HepG2 (cell line): ENCODE results near the gene LIMS2. TPM values are rescaled to one million over a fixed set of nuclear protein-coding genes. Genes with fewer than 3 reads are reported as not detected.

Source experiments
- ATAC-seq: fragments of 200-7000 bp; cut with Tn5 transposase; 3 replicates; pipeline ENCODE4 v1.9.1; 2020; ENCODE audit warnings: mild to moderate bottlenecking, moderate library complexity
- BruUV-seq: library from RNA; stranded (reverse); fragments of 400-500 nt; replicated peaks from 2 replicates; lab custom pipeline; 2021; lab: Mats Ljungman, UMichigan
- CTCF ChIA-PET: fragments of 300-600 bp; formaldehyde crosslinking; extraction: SDS; loops from one replicate; lab custom pipeline; 2021; ENCODE audit warnings: low total read pairs, inconsistent platforms, low intra/inter-chr PET ratio; lab: Yijun Ruan, JAX
- POLR2A ChIA-PET: fragments of 350-600 bp; sonication (Branson Sonifier 250); formaldehyde crosslinking; loops from one replicate; lab custom pipeline; 2020; ENCODE audit warnings: antibody characterized with exemption, inconsistent platforms; lab: Yijun Ruan, JAX
- DNase-seq: peaks from one replicate; pipeline ENCODE4 v3.0.0-alpha.2; 2015; ENCODE audit warnings: low spot score
- FAIRE-seq: peaks from 3 replicates; lab custom pipeline; 2011; peaks lifted over from hg19 to GRCh38; lab: Jason Lieb, UNC
- H2AFZ ChIP-seq: one replicate; pipeline ENCODE4 v1.6.1; 2011; ENCODE audit warnings: low read length, inconsistent platforms
- H3K27ac ChIP-seq: fragments of 300-600 bp; 3 replicates; pipeline ENCODE4 v1.8.0; 2011; ENCODE audit warnings: mixed run types, mild to moderate bottlenecking, mixed read lengths, low read length, inconsistent platforms; ENCODE audit not compliant: insufficient read depth; ENCODE audit errors: extremely low read length
- H3K27me3 ChIP-seq, 2 experiments: fragments of 200-600 bp in 1 of 2; 2 replicates in 1 of 2; 3 replicates in 1 of 2; pipeline versions ENCODE4 v1.6.0 to v1.8.0; 2011; ENCODE audit warnings: low read length in 2 of 2, mild to moderate bottlenecking in 2 of 2, moderate library complexity in 2 of 2, inconsistent platforms in 1 of 2; ENCODE audit not compliant: insufficient read depth in 2 of 2, control insufficient read depth in 1 of 2
- H3K36me3 ChIP-seq, 2 experiments: fragments of 200-600 bp in 1 of 2; replicated peaks in 1 of 2; 2 replicates in 1 of 2; 3 replicates in 1 of 2; pipeline versions ENCODE4 v1.5.1 to v1.8.0; 2011; ENCODE audit warnings: low read length in 2 of 2, inconsistent platforms in 1 of 2; ENCODE audit not compliant: insufficient read depth in 2 of 2, control insufficient read depth in 1 of 2
- H3K4me1 ChIP-seq: 2 replicates; pipeline ENCODE4 v1.5.1; 2012; ENCODE audit warnings: low read length, inconsistent platforms; ENCODE audit not compliant: insufficient read depth
- H3K4me2 ChIP-seq: 2 replicates; pipeline ENCODE4 v1.6.0; 2011; ENCODE audit warnings: low read depth, low read length, inconsistent platforms
- H3K4me3 ChIP-seq, 3 experiments: fragments of 200-600 bp in 1 of 3; sonication (generic), shearing (Covaris generic) in 1 of 3; replicated peaks in 1 of 3; 2 replicates each; pipeline ENCODE4 v1.5.1; 2011 to 2016; ENCODE audit warnings: low read length in 3 of 3, inconsistent platforms in 2 of 3, low read depth in 2 of 3, mild to moderate bottlenecking in 2 of 3, control low read depth in 1 of 3, mixed read lengths in 1 of 3; ENCODE audit not compliant: insufficient read depth in 1 of 3
- H3K79me2 ChIP-seq: one replicate; pipeline ENCODE4 v1.6.1; 2011; ENCODE audit warnings: low read length, inconsistent platforms; ENCODE audit not compliant: insufficient read depth
- H3K9ac ChIP-seq: 2 replicates; pipeline ENCODE4 v1.6.0; 2011; ENCODE audit warnings: mild to moderate bottlenecking, low read depth, low read length, inconsistent platforms; ENCODE audit not compliant: insufficient read depth
- H3K9me3 ChIP-seq: 2 replicates; pipeline ENCODE4 v1.5.1; 2012; ENCODE audit warnings: mild to moderate bottlenecking, low read length
- H4K20me1 ChIP-seq: 2 replicates; pipeline ENCODE4 v1.6.0; 2011; ENCODE audit warnings: inconsistent platforms, mild to moderate bottlenecking, low read length, moderate library complexity; ENCODE audit not compliant: insufficient read depth
- BCLAF1 ChIP-seq: fragments of 450-650 bp; IDR thresholded peaks from 2 replicates; pipeline ENCODE4 v1.6.1; 2017; ENCODE audit warnings: mild to moderate bottlenecking
- E2F5 ChIP-seq: sonication (generic); formaldehyde crosslinking; conservative IDR thresholded peaks from 2 replicates; pipeline ENCODE4 v1.4.0; 2020; ENCODE audit warnings: missing genetic modification reagents
- ELK4 ChIP-seq: sonication (generic); formaldehyde crosslinking; IDR thresholded peaks from 2 replicates; pipeline ENCODE4 v1.9.0; 2021; ENCODE audit warnings: missing genetic modification reagents, borderline replicate concordance
- KMT2B ChIP-seq: IDR thresholded peaks from 2 replicates; pipeline ENCODE4 v1.6.1; 2016; ENCODE audit warnings: missing genetic modification reagents, missing compliant biosample characterization
- MTERF4 ChIP-seq: sonication (generic); formaldehyde crosslinking; IDR thresholded peaks from 2 replicates; pipeline ENCODE4 v1.8.0; 2023; ENCODE audit warnings: mild to moderate bottlenecking, missing genetic modification reagents
- NFYC ChIP-seq: IDR thresholded peaks from 2 replicates; pipeline ENCODE4 v1.6.1; 2016; ENCODE audit warnings: missing genetic modification reagents, missing compliant biosample characterization
- RBM39 ChIP-seq: fragments of 200-400 bp; formaldehyde crosslinking; IDR thresholded peaks from one replicate; pipeline ENCODE4 v1.6.1; 2018; ENCODE audit warnings: antibody characterized with exemption, mild to moderate bottlenecking, low read depth, low read length; ENCODE audit not compliant: poor library complexity, severe bottlenecking
- TCF12 ChIP-seq, 2 experiments: fragments of 450-650 bp in 1 of 2; sonication (generic) in 1 of 2; formaldehyde crosslinking in 1 of 2; IDR thresholded peaks; 2 replicates each; pipeline versions ENCODE4 v1.6.1 to v1.8.0; 2017 to 2022; ENCODE audit warnings: antibody characterized with exemption in 1 of 2, mild to moderate bottlenecking in 1 of 2, missing genetic modification reagents in 1 of 2, moderate library complexity in 1 of 2
- XBP1 ChIP-seq: sonication (generic); formaldehyde crosslinking; IDR thresholded peaks from 2 replicates; pipeline ENCODE4 v1.5.0; 2020; ENCODE audit warnings: missing genetic modification reagents
- ZNF253 ChIP-seq: sonication (generic); formaldehyde crosslinking; IDR thresholded peaks from 2 replicates; pipeline ENCODE4 v1.8.0; 2022; ENCODE audit warnings: mild to moderate bottlenecking, missing genetic modification reagents, borderline replicate concordance
- ZNF747 ChIP-seq: sonication (generic); formaldehyde crosslinking; IDR thresholded peaks from 2 replicates; pipeline ENCODE4 v1.8.1; 2023; ENCODE audit warnings: missing genetic modification reagents, mild to moderate bottlenecking, borderline replicate concordance
- WGBS: methylation state at CpG from one replicate; pipeline ENCODE4 v1.1.6; 2017; ENCODE audit warnings: low lambda C conversion rate; 5-methylcytosine and 5-hydroxymethylcytosine counted together
- in situ Hi-C: cut with HindIII; loops from 2 replicates; pipeline ENCODE4 v1.10.0; 2017; ENCODE audit warnings: low pct_unique_long_range_greater_than_20kb; ENCODE audit not compliant: extremely low pct_ligation_motif_present
- intact Hi-C: fragments of 100-400 bp; cut with micrococcal nuclease; formaldehyde crosslinking; loops from one replicate; pipeline ENCODE4 v1.10.0; 2022; ENCODE audit not compliant: unreplicated experiment
- polyA plus RNA-seq, 8 experiments: library from polyadenylated mRNA; depleted of rRNA in 3 of 8; stranded (reverse) in 7 of 8; unstranded in 1 of 8; fragments of >200 nt; fragmentation: Illumina TruSeq in 4 of 8; extraction: Trizol in 4 of 8; gene quantifications; 2 replicates each; pipeline versions ENCODE4 v1.2.1 to v1.2.3, GENCODE V29; 2011 to 2016; ENCODE audit warnings: low read depth in 4 of 8, missing spikeins in 1 of 8, mixed read lengths in 1 of 8; ENCODE audit not compliant: insufficient read depth in 1 of 8
- total RNA-seq, 5 experiments: library from RNA; depleted of rRNA; stranded (reverse); fragments of >200 nt; fragmentation: Illumina TruSeq; extraction: Trizol; gene quantifications; 2 replicates each; pipeline ENCODE4 v1.2.3, GENCODE V29; 2016; ENCODE audit warnings: low read depth in 1 of 5

LIMS2 gene
- total and polyA plus RNA-seq, 2 of the 13 experiments (the other 11 are each of a cell fraction or from before 2014, with no cell fraction given): 1.0 to 1.9 TPM

GRCh38 chr2:127605691-127606263 is 69.6 kb downstream of the LIMS2 start:
- BruUV-seq: no TSS peak
- 20% methylated on average over 7 of the region's 7 CpGs for WGBS
- ATAC-seq: no peak

GRCh38 chr2:127604986-127605385 is 70.3 kb downstream of the LIMS2 start:
- CTCF ChIA-PET: no interaction called here
- TF ChIP-seq ZNF747 (CRISPR knock-in tag) (no peak), BCLAF1 (no peak), ELK4 (no peak), RBM39 (no peak), ZNF253 (CRISPR knock-in tag) (no peak), XBP1 (CRISPR knock-in tag) (no peak), NFYC (CRISPR knock-in tag) (no peak), TCF12 (IDR thresholded peaks at IDR 0.05) (no peak), TCF12 (CRISPR knock-in tag; IDR thresholded peaks at IDR 0.05) (no peak), E2F5 (no peak)

More at GRCh38 chr2:127605691-127606263, 69.6 kb downstream of the LIMS2 start:
- H3K4me3 ChIP-seq: no peak overlapping the region
- peaks cover 4 to 69% of the 10 kb centered on the region in 2 experiments; a peak in 4 of 5 replicates for H3K27me3 ChIP-seq
- DNase-seq: no peak
- in situ Hi-C loops (no loop called here), intact Hi-C loops (no loop called here)
- H3K79me2 ChIP-seq: no peaks in the 10 kb centered on the region
- ChIA-PET CTCF (no interaction called here), POLR2A (no interaction called here)
- no peaks in the 10 kb centered on the region for H3K36me3 ChIP-seq
- TF ChIP-seq KMT2B: no peak
- TF ChIP-seq MTERF4 (CRISPR knock-in tag): no peak
- H2AFZ ChIP-seq: no peak overlapping the region
- H3K4me2 ChIP-seq: no peak overlapping the region
- H3K9ac ChIP-seq: no peak overlapping the region
- H4K20me1 ChIP-seq: no peaks in the 10 kb centered on the region
- no peaks in the 10 kb centered on the region for H3K9me3 ChIP-seq
- no peak for FAIRE-seq
- no peaks in the 10 kb centered on the region for H3K4me1 ChIP-seq
- no peak overlapping the region for H3K27ac ChIP-seq

More at GRCh38 chr2:127604986-127605385, 70.3 kb downstream of the LIMS2 start:
- no peaks in the 10 kb centered on the region for H3K4me1 ChIP-seq
- no peak overlapping the region for H3K4me2 ChIP-seq
- BruUV-seq: no TSS peak
- in situ Hi-C loops: no loop called here
- no peak overlapping the region for H3K27ac ChIP-seq
- H3K9me3 ChIP-seq: no peaks in the 10 kb centered on the region
- no peak for FAIRE-seq
- H3K79me2 ChIP-seq: no peaks in the 10 kb centered on the region
- H4K20me1 ChIP-seq: no peaks in the 10 kb centered on the region
- H3K4me3 ChIP-seq: no peak overlapping the region
- POLR2A ChIA-PET: no interaction called here
- DNase-seq: no peak
- H3K27me3 ChIP-seq: peaks cover 4 to 61% of the 10 kb centered on the region in 2 experiments; a peak in 4 of 5 replicates
- WGBS: 57% methylated on average over 8 of the region's 8 CpGs
- no peak overlapping the region for H2AFZ ChIP-seq
- H3K36me3 ChIP-seq: no peaks in the 10 kb centered on the region
- intact Hi-C loops: no loop called here
- no peak for ATAC-seq
- H3K9ac ChIP-seq: no peak overlapping the region
